Loucy (cell line): ENCODE measurements around the gene GPM6B.

Experiments used
- EZH2phosphoT487 ChIP-seq: fragments of 200-600 bp; IDR thresholded peaks from 2 replicates; pipeline ENCODE4 v1.6.1; 2018; ENCODE audit warnings: antibody characterized with exemption, mild to moderate bottlenecking, moderate library complexity, borderline replicate concordance
- TF ChIP-seq, protein P1 (sequence below): fragments of 200-600 bp; sonication (generic); conservative IDR thresholded peaks from 2 replicates; pipeline ENCODE4 v1.5.1; 2014; ENCODE audit warnings: mild to moderate bottlenecking, antibody characterized with exemption, low read length

DNA sequence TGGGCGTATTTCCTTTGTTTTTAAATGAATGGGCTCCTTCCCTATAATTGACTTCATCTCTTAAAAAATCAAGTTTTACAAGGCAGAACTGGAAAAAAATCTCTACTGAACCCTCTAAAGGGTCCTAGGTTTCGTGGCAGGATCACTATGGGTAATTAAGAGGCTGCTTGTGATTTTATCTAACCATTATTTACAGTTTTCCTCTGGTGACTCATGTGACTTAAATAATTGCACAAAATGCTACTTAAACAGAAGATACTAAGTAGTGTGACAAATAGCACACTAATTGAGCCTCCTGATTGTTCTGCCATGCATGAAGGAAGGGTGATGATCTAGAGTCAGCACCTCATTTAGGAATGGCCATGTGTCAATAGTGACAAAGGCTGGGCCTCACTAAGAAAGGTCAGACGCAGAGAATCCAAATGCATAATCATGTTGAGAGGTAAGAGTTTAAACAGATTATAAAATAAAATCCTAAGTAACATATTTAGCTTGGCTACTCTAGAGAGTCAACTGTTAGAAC, 46.8 kb downstream of the GPM6B start:
- TF ChIP-seq, protein P1, sequence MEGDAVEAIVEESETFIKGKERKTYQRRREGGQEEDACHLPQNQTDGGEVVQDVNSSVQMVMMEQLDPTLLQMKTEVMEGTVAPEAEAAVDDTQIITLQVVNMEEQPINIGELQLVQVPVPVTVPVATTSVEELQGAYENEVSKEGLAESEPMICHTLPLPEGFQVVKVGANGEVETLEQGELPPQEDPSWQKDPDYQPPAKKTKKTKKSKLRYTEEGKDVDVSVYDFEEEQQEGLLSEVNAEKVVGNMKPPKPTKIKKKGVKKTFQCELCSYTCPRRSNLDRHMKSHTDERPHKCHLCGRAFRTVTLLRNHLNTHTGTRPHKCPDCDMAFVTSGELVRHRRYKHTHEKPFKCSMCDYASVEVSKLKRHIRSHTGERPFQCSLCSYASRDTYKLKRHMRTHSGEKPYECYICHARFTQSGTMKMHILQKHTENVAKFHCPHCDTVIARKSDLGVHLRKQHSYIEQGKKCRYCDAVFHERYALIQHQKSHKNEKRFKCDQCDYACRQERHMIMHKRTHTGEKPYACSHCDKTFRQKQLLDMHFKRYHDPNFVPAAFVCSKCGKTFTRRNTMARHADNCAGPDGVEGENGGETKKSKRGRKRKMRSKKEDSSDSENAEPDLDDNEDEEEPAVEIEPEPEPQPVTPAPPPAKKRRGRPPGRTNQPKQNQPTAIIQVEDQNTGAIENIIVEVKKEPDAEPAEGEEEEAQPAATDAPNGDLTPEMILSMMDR: no peak
- TF ChIP-seq EZH2phosphoT487: no peak
